ENCODE results near the gene ZNF597.

The ZNF597 gene

GRCh38 chr16:3467182-3467581 lies 23.9 kb upstream of the ZNF597 start:
- Histone ChIP-seq H3K27ac (ENCODE audit: low read depth, low read length) (no peak overlapping the region), H3K36me3 (ENCODE audit: low read length) (0 out of 2 replicates have a peak, but pooled peaks cover 2% of the 10 kb centered on the region), H3K9me2 (replicated peaks; ENCODE audit: insufficient read depth, low read length) (no peaks in the 10 kb centered on the region), H3K4me2 (ENCODE audit: low read depth, low read length, poor library complexity, severe bottlenecking) (no peak overlapping the region), H4K20me1 (ENCODE audit: low read depth, low read length) (peaks cover 4% of the 10 kb centered on the region; the same call in 1 of the 2 replicates), H3F3A (ENCODE audit: insufficient read depth) (no peaks in the 10 kb centered on the region), H3K4me3 (ENCODE audit: insufficient read depth, low read length, poor library complexity, severe bottlenecking) (no peak overlapping the region), H2AFZ (ENCODE audit: low read depth, low read length, severe bottlenecking) (no peak overlapping the region), H3K79me2 (ENCODE audit: insufficient read depth, low read length) (peaks cover 94% of the 10 kb centered on the region), H3K27me3 (ENCODE audit: low read length) (no peaks in the 10 kb centered on the region), H3K9ac (ENCODE audit: low read length) (no peak overlapping the region), H3K9me3 (ENCODE audit: insufficient read depth, low read length) (no peaks in the 10 kb centered on the region)
- no peak for TF ChIP-seq CTCF (IDR thresholded peaks at IDR 0.05; ENCODE audit: insufficient read depth, low read length, poor library complexity, severe bottlenecking)
- no peak for TF ChIP-seq EZH2phosphoT487 (conservative IDR thresholded peaks at IDR 0.05; ENCODE audit: low read length)

- no peak for TF ChIP-seq CTCF (IDR thresholded peaks at IDR 0.05; ENCODE audit: insufficient read depth, low read length, poor library complexity, severe bottlenecking)
- TF ChIP-seq EZH2phosphoT487 (conservative IDR thresholded peaks at IDR 0.05; ENCODE audit: low read length), result no peak
These were observed 22.7 kb upstream of the ZNF597 start for GRCh38 chr16:3465911-3466584.

DNA sequence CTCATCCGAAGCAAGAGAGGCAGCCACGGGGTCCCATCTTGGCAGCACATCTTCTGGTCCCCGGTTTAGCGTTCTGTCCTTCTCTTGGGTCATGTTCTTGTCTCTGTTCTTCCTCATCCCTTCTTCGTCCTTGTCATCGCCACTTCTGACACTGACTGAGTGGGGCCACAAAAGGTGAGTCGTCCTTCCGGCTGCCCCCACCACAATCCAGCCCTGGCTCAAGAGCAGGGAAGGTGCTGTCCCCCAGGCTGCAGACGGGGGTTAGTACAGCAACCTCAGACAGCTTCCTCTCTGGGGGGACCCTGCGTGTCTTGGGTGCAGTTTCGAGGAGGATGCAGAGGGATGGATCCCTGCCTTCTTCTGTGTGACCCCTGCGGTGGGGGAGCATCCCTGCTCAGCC lies 22.0 kb upstream of the ZNF597 start:
- Histone ChIP-seq H3K9ac (ENCODE audit: low read length) (no peak overlapping the region), H3K9me2 (replicated peaks; ENCODE audit: insufficient read depth, low read length) (no peaks in the 10 kb centered on the region), H3K4me2 (ENCODE audit: low read depth, low read length, poor library complexity, severe bottlenecking) (no peak overlapping the region), H3K4me3 (ENCODE audit: insufficient read depth, low read length, poor library complexity, severe bottlenecking) (no peak overlapping the region), H3K27ac (ENCODE audit: low read depth, low read length) (no peak overlapping the region), H4K20me1 (ENCODE audit: low read depth, low read length) (peaks cover 7% of the 10 kb centered on the region; the same call in 1 of the 2 replicates), H3K27me3 (ENCODE audit: low read length) (no peaks in the 10 kb centered on the region), H3K79me2 (ENCODE audit: insufficient read depth, low read length) (peaks cover 94% of the 10 kb centered on the region), H3K36me3 (ENCODE audit: low read length) (no peaks in the 10 kb centered on the region), H2AFZ (ENCODE audit: low read depth, low read length, severe bottlenecking) (no peak overlapping the region), H3K9me3 (ENCODE audit: insufficient read depth, low read length) (no peaks in the 10 kb centered on the region), H3F3A (ENCODE audit: insufficient read depth) (no peaks in the 10 kb centered on the region)
- TF ChIP-seq CTCF (IDR thresholded peaks at IDR 0.05; ENCODE audit: insufficient read depth, low read length, poor library complexity, severe bottlenecking), result no peak
- TF ChIP-seq EZH2phosphoT487 (conservative IDR thresholded peaks at IDR 0.05; ENCODE audit: low read length), result no peak

More at GRCh38 chr16:3465911-3466584, 22.7 kb upstream of the ZNF597 start:
- Histone ChIP-seq H3K4me2 (ENCODE audit: low read depth, low read length, poor library complexity, severe bottlenecking) (no peak overlapping the region), H3K27me3 (ENCODE audit: low read length) (no peaks in the 10 kb centered on the region), H3K36me3 (ENCODE audit: low read length) (no peaks in the 10 kb centered on the region), H3K9me2 (replicated peaks; ENCODE audit: insufficient read depth, low read length) (no peaks in the 10 kb centered on the region), H3K9me3 (ENCODE audit: insufficient read depth, low read length) (no peaks in the 10 kb centered on the region), H2AFZ (ENCODE audit: low read depth, low read length, severe bottlenecking) (no peak overlapping the region), H3K27ac (ENCODE audit: low read depth, low read length) (no peak overlapping the region), H4K20me1 (ENCODE audit: low read depth, low read length) (peaks cover 7% of the 10 kb centered on the region; the same call in 1 of the 2 replicates), H3K79me2 (ENCODE audit: insufficient read depth, low read length) (peaks cover 94% of the 10 kb centered on the region), H3K4me3 (ENCODE audit: insufficient read depth, low read length, poor library complexity, severe bottlenecking) (no peak overlapping the region), H3F3A (ENCODE audit: insufficient read depth) (no peaks in the 10 kb centered on the region), H3K9ac (ENCODE audit: low read length) (no peak overlapping the region)
